Activated T-cell treated with anti-CD3 and anti-CD28 coated beads, Interleukin-2, amount 50 U/mL, for 24 hours (primary cell): Measurements from ENCODE around the gene C2CD4A.

Experiments used
- DNase-seq: peaks from one replicate; pipeline ENCODE4 v3.0.0-alpha.2; 2020
- H3K27ac Mint-ChIP-seq: 2 replicates; pipeline ENCODE4 v1.8.0; 2020; ENCODE audit warnings: mild to moderate bottlenecking, mixed read lengths
- H3K27me3 Mint-ChIP-seq: 2 replicates; pipeline ENCODE4 v1.8.0; 2020; ENCODE audit warnings: mixed read lengths
- H3K36me3 Mint-ChIP-seq: 2 replicates; pipeline ENCODE4 v1.8.0; 2020; ENCODE audit warnings: low read depth, mixed read lengths
- H3K4me1 Mint-ChIP-seq: 2 replicates; pipeline ENCODE4 v1.8.0; 2020; ENCODE audit warnings: low read depth, mixed read lengths
- H3K4me3 Mint-ChIP-seq: 2 replicates; pipeline ENCODE4 v1.8.0; 2020; ENCODE audit warnings: mild to moderate bottlenecking, moderate library complexity, mixed read lengths
- H3K9me3 Mint-ChIP-seq: 2 replicates; pipeline ENCODE4 v1.8.0; 2020; ENCODE audit warnings: mixed read lengths

The C2CD4A gene

GRCh38 chr15:62071711-62072308 lies 5.0 kb downstream of the C2CD4A start:
- Mint-ChIP-seq H3K4me1 (peaks cover 15% of the 10 kb centered on the region), H3K27ac (no peak overlapping the region), H3K36me3 (no peaks in the 10 kb centered on the region), H3K9me3 (no peaks in the 10 kb centered on the region), H3K27me3 (peaks cover 20% of the 10 kb centered on the region), H3K4me3 (no peak overlapping the region)
- no peak for DNase-seq

- Mint-ChIP-seq H3K27ac (no peak overlapping the region), H3K36me3 (no peaks in the 10 kb centered on the region), H3K9me3 (no peaks in the 10 kb centered on the region), H3K4me1 (no peaks in the 10 kb centered on the region), H3K27me3 (peaks cover 2% of the 10 kb centered on the region), H3K4me3 (no peak overlapping the region)
- DNase-seq, result no peak
Observed at GRCh38 chr15:62075595-62076277, 9.0 kb downstream of the C2CD4A start.

GRCh38 chr15:62079594-62079993 lies 12.8 kb downstream of the C2CD4A start:
- Mint-ChIP-seq H3K9me3 (peaks cover 10% of the 10 kb centered on the region), H3K4me1 (no peaks in the 10 kb centered on the region), H3K27me3 (peaks cover 6% of the 10 kb centered on the region), H3K36me3 (no peaks in the 10 kb centered on the region), H3K4me3 (no peak overlapping the region), H3K27ac (no peak overlapping the region)
- DNase-seq, result no peak

DNA sequence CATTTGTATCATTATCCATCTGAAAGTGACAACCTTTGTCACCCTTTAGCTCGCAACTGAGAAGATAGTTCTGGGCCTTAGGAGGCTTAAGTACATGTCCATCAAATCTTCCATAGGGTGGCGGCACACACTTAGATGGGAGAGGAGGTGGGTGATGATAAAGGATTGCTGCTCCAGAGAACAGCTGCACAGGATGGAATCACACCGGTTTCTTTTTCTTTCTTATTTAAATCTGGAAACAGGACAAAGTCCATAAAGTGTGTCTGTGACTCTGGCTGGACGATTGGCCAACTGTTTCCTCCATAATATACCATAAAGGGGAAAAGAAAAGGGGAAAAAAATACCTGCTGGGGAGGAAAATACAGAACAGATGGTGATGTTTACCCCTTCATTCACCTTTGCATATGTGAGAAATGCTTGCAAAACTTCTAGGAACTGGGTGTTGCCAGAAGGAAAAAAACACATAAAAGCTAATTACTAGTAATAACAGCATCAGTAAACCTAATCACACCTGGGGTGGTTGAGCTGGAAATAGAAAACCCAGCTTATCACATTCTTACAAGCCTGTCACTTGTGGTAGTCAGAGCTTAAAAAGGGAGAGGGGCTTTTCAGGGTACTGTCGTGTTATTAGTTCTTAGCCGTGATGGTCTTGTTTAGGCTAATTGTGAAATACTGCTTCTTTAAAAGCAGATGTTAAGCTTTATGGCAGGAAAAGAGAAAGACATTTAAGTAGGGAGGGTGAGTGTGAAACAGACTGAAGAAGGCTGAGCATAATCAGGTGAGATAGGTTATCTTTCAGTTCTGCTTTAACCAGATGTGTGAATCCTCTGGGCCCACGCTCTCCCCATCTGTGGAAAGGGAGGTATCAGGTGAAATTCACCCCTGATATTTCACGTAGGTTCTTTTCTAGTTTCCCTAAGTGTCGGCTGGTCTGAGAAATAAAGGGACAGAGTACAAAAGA lies 16.7 kb downstream of the C2CD4A start:
- peaks cover 9% of the 10 kb centered on the region for H3K4me1 Mint-ChIP-seq
- H3K4me3 Mint-ChIP-seq, result no peak overlapping the region
- H3K27me3 Mint-ChIP-seq, result peaks cover 6% of the 10 kb centered on the region
- H3K36me3 Mint-ChIP-seq, result no peaks in the 10 kb centered on the region
- H3K27ac Mint-ChIP-seq, result no peak overlapping the region
- peaks cover 12% of the 10 kb centered on the region for H3K9me3 Mint-ChIP-seq
- no peak for DNase-seq

DNA sequence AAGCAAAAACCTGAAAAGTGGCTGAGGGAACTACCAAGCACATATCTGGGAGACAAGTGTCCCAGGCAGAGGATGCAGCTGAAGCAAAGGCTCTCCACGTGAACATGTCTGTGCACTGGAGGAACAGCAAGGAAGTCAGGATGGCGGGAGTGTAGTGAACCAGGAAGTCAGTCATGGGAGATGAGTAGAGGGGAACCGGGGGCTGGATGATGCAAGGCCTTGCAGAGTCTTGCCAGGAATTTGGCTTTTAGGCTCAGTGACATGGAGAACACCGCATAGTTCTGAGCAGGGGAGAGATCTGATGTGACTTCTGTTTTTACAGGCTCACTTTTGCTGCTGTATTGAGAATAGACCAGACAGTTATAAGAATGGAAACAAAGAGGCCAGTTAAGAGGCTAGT lies 19.0 kb downstream of the C2CD4A start:
- Mint-ChIP-seq H3K4me1 (peaks cover 9% of the 10 kb centered on the region), H3K27ac (peak overlapping the region; percentile 16), H3K27me3 (peaks cover 4% of the 10 kb centered on the region), H3K36me3 (no peaks in the 10 kb centered on the region), H3K9me3 (peaks cover 12% of the 10 kb centered on the region), H3K4me3 (no peak overlapping the region)
- DNase-seq, result no peak

DNA sequence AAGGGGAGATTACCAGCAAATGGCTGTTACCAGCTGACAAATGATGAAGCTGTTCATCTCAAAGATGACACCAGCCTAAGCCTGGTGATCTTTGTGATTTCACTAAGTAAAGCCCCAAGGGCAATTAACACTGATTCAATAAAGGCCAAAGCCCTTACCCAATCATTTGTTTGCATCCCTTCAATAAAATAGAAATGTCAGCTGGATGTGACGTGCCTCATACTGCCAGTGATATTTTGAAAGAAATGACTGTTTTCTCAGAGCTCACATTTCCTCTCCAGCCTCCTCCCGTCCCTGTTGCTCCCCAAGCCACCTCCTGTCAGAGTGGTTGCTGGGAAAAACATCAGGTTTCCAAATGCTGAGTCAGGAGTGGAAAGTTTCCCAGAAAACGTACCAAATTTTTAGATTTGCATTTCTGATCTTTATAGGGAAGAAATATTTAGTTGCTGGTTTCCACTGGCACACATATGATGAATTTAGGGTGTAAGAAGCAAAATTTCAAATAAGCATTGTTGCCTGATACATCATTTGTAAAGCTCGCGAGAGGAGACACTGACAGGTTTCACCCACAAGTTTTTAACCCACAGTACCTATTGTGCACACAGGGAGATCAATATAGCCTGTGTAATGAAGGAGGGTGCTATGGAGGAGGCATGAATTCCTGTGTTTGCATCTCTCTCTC lies 21.0 kb downstream of the C2CD4A start:
- DNase-seq, result no peak

DNA sequence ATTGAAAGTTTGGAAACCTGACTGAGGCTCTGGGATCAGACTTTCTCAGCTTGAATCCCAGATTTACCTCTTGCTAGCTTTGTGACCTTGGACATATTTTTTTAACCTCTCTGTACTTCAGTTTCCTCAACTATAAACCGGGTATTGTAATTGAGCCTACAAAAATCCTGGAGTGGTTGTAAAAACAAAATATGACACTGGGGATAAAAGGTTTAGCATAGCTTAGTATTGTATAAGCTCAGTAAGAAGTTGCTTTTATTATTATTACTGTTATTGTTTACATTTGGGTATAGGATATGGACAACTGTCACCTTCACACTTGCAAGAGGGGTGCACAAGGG lies 21.5 kb downstream of the C2CD4A start:
- Mint-ChIP-seq H3K9me3 (peaks cover 12% of the 10 kb centered on the region), H3K27me3 (no peaks in the 10 kb centered on the region), H3K4me3 (no peak overlapping the region), H3K36me3 (no peaks in the 10 kb centered on the region), H3K4me1 (peaks cover 9% of the 10 kb centered on the region), H3K27ac (no peak overlapping the region)
- no peak for DNase-seq

More for the DNA sequence above, 21.0 kb downstream of the C2CD4A start:
- no peak overlapping the region for H3K4me3 Mint-ChIP-seq
- peak overlapping the region; percentile 75 for H3K27ac Mint-ChIP-seq
- no peaks in the 10 kb centered on the region for H3K36me3 Mint-ChIP-seq
- H3K9me3 Mint-ChIP-seq, result peaks cover 12% of the 10 kb centered on the region
- no peaks in the 10 kb centered on the region for H3K27me3 Mint-ChIP-seq
- peaks cover 9% of the 10 kb centered on the region for H3K4me1 Mint-ChIP-seq

GRCh38 chr15:62089616-62090015 lies 22.8 kb downstream of the C2CD4A start:
- no peaks in the 10 kb centered on the region for H3K27me3 Mint-ChIP-seq
- no peak overlapping the region for H3K4me3 Mint-ChIP-seq
- H3K36me3 Mint-ChIP-seq, result no peaks in the 10 kb centered on the region
- no peak overlapping the region for H3K27ac Mint-ChIP-seq
- H3K9me3 Mint-ChIP-seq, result peaks cover 1% of the 10 kb centered on the region
- H3K4me1 Mint-ChIP-seq, result peaks cover 9% of the 10 kb centered on the region
- no peak for DNase-seq

DNA sequence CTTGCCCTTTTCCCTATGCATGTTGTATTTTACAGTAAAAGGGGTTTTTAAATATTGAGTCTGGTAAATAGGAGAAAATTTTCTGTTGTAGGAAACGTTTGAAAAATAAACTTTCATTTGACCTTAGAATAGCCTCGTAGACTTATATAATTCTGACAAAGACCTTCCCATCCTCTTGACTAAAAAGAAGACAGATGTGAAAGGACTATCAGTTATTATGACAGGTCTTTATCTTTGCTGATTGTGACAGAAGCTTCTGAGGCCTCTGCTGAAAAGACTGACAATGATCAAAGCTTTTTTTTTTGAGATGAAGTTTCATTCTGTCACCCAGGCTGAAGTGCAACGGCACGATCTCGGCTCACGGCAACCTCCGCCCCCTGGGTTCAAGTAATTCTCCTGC lies 24.2 kb downstream of the C2CD4A start:
- H3K27me3 Mint-ChIP-seq, result no peaks in the 10 kb centered on the region
- no peaks in the 10 kb centered on the region for H3K36me3 Mint-ChIP-seq
- no peak for DNase-seq
- peaks cover 9% of the 10 kb centered on the region for H3K4me1 Mint-ChIP-seq
- H3K27ac Mint-ChIP-seq, result no peak overlapping the region
- no peak overlapping the region for H3K4me3 Mint-ChIP-seq
- no peaks in the 10 kb centered on the region for H3K9me3 Mint-ChIP-seq

- DNase-seq, result no peak
- Mint-ChIP-seq H3K9me3 (no peaks in the 10 kb centered on the region), H3K4me1 (no peaks in the 10 kb centered on the region), H3K4me3 (no peak overlapping the region), H3K27me3 (peaks cover 7% of the 10 kb centered on the region), H3K36me3 (no peaks in the 10 kb centered on the region), H3K27ac (no peak overlapping the region)
Observed at GRCh38 chr15:62093809-62094208, 27.0 kb downstream of the C2CD4A start.

GRCh38 chr15:62094388-62094787 lies 27.6 kb downstream of the C2CD4A start:
- Mint-ChIP-seq H3K27me3 (peaks cover 13% of the 10 kb centered on the region), H3K4me3 (no peak overlapping the region), H3K36me3 (no peaks in the 10 kb centered on the region), H3K4me1 (no peaks in the 10 kb centered on the region), H3K9me3 (no peaks in the 10 kb centered on the region), H3K27ac (no peak overlapping the region)
- DNase-seq, result no peak

GRCh38 chr15:62099094-62099601 lies 32.4 kb downstream of the C2CD4A start:
- H3K27ac Mint-ChIP-seq, result no peak overlapping the region
- H3K9me3 Mint-ChIP-seq, result no peaks in the 10 kb centered on the region
- no peaks in the 10 kb centered on the region for H3K4me1 Mint-ChIP-seq
- H3K4me3 Mint-ChIP-seq, result no peak overlapping the region
- peaks cover 20% of the 10 kb centered on the region for H3K27me3 Mint-ChIP-seq
- no peaks in the 10 kb centered on the region for H3K36me3 Mint-ChIP-seq
- DNase-seq, result no peak

DNA sequence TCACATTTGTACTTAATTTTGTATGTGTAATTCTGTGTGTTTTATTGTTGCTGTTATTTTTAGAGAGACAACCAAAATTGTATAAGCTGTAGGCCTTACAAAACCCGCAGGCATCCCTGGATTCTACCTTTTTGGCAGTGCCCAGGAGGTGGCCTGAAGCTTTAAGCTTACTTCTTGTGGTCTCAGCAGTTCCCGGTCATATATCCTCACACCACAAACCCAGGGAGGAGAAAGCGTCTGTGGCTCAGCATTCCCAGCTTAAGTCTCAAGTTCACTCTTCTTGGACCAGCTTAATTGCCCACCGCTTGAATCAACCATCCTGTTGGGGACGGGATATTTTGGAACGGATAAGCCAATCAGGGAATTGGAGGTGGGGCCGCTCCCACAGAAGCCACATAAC lies 36.7 kb downstream of the C2CD4A start:
- Mint-ChIP-seq H3K27me3 (peaks cover 26% of the 10 kb centered on the region), H3K4me1 (no peaks in the 10 kb centered on the region), H3K9me3 (no peaks in the 10 kb centered on the region), H3K36me3 (no peaks in the 10 kb centered on the region), H3K27ac (no peak overlapping the region), H3K4me3 (no peak overlapping the region)
- no peak for DNase-seq

- Mint-ChIP-seq H3K27me3 (peaks cover 19% of the 10 kb centered on the region), H3K36me3 (no peaks in the 10 kb centered on the region), H3K27ac (no peak overlapping the region), H3K4me1 (no peaks in the 10 kb centered on the region), H3K4me3 (no peak overlapping the region), H3K9me3 (no peaks in the 10 kb centered on the region)
- DNase-seq, result no peak
Observed at GRCh38 chr15:62104401-62104800, 37.6 kb downstream of the C2CD4A start.
